Activated CD8-positive, alpha-beta memory T cell treated with anti-CD3 and anti-CD28 coated beads for 24 hours (primary cell): ENCODE results near the gene FAM124A.

Experiments used
- DNase-seq: peaks from one replicate; pipeline ENCODE4 v3.0.0-alpha.2; 2020

The FAM124A gene

DNA sequence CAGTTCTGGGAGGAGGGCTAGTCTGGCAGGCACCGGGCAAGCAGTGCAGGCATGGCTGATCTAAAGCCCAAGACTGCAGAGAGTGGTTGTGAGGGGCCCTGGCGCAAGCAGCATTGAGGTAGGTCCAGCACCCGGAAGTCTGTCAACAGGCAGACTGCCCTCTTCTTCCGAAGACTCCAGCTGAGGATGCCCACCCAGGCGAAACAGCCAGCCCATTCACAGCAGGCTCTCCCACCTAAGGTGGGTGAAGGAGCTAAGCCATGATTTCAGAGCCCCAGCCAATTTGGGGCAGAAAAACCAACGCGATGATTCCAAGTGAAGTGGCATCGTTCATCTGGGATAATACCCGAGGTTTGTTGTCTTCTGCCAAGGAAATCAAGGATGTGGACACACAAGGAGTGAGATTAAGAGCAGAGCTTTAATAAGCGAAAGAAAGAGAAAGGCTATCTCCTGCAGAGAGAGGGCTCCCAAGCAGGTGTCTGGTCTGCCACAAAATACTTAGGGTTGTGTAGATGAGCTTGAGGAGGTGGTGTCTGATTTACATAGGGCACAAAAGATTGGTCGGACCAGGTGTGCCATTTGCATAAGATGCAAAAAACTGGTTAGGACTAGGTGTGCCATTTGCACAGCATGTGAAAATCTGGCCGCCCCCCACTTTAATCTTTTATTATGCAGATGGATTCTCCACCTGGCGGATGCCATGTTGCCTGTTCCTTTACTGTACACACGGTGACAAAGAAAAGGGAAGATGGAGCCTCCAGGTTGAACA lies 22.6 kb downstream of the FAM124A start:
- DNase-seq: no peak

DNA sequence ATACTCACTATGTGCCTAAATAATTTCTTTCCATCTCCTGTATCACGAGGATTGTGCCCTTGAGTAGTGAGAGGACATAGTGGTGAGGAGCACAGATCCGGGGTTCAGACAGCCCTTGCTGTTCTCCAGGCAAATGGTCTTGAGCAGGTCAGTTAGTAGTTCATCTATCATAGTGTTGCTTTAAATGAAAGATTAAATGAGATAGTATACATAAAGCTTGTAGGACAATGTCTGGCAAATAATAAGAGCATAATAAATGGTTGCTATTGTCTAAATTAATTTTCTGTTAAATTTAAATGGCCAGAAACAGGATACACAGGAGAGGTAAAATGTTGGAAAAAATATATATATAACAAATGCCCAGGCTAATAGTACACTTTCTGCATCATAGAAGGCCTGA lies 23.4 kb downstream of the FAM124A start:
- no peak for DNase-seq

- DNase-seq: no peak
These were observed 23.8 kb downstream of the FAM124A start for GRCh38 chr13:51246025-51246417.

DNA sequence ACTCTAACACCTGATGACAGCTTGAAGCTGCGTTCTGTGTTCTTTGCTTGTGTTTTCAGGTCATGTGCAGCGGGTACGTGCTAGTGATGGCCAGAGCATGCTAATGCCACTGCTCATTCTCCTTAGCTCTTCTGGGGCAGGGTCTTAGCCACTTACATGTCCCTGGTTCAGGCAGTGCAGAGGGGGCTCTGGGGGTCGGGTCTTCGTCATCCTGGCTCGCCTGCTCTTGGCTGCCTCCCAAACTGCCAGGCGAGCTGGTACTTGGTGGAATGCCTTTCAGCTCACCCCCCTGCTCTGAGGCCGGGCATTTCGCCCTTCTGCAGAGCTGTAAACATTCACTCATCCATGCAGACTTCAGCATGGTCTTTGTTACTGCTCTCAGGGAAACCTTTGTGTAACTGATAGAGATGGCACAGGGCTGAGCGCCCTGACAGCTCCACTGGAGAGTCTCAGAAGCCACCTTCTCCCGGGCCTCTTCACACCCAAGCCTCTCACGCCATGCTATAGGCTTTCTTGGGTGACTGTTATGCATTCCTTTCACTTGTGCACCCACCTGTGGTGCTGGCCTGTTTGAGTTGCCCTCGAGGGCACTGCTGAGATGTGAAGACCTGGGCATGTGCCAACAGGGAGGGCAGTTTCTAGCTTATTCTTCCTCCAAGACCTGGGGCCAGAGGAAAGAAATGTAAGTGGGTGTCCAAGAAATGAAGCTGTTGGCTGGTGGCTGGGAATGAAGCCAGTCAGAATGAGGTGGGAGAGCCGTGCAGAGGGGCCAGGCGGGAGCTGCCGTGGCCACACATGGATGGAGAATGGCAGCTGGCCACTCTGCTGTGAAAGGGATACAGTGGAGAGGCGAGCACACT lies 24.4 kb downstream of the FAM124A start:
- DNase-seq: no peak

GRCh38 chr13:51249255-51249654 lies 27.1 kb downstream of the FAM124A start:
- DNase-seq: no peak

DNA sequence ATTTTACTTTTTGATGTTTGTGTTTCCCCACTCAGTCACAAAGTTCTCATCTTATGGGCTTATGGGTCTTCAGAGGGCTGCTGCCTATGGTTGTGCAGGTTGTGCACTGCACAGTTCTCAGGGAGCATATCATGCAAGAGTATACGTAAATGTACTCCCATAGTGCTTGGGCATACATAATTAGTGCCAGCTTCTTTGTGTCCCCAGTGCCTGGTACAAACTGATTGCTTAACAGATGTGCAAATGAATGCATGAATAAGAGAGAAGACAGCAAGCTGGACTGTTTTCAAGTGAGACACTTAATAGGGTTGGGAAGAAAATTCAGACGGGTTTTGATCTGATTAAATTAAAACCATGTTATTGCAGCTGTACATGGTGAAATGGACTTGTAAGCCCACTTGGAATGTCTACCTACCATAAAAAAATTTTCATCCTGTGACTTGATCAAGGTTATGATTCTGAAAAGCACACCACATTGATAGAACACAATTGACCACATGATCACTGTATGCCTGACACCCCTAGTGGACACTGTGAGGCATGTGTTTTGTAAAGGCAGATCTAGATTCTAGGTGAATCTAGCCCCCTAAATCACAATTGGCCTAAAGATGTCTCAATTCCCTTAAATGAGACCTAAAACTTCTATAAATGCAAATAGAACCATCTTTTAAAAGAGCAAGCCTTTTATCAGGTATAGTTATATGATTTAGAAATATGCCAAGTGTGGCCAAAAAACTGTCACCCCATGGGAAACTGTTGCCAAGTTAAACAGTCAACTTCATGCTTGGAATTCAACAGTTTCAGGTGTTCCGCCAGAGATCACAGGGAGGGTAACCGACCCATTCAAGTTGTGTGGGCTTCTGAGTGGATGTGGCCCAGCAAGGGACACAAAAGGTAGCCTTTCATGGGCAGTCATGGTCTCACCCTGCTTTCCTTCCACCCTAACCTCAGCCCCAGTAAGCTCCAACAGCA lies 27.9 kb downstream of the FAM124A start:
- no peak for DNase-seq

DNA sequence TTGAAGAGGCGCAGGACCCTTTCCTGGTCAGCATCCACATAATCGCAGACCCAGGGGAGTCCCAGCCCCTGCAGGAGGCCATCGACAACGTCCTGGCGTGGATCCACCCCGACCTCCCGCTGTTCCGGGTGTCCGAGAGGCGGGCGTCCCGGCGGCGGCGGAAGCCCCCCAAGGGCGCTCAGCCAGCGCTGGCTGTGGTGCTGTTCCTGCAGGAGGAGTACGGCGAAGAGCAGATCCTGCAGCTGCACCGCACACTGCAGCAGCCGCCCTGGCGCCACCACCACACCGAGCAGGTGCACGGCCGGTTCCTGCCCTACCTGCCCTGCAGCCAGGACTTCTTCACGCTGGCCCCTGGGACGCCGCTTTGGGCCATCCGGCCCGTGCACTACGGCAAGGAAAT lies 29.3 kb downstream of the FAM124A start:
- DNase-seq: no peak

GRCh38 chr13:51252954-51253532 lies 30.8 kb downstream of the FAM124A start:
- no peak for DNase-seq

GRCh38 chr13:51255556-51255955 lies 33.4 kb downstream of the FAM124A start:
- no peak for DNase-seq

DNA sequence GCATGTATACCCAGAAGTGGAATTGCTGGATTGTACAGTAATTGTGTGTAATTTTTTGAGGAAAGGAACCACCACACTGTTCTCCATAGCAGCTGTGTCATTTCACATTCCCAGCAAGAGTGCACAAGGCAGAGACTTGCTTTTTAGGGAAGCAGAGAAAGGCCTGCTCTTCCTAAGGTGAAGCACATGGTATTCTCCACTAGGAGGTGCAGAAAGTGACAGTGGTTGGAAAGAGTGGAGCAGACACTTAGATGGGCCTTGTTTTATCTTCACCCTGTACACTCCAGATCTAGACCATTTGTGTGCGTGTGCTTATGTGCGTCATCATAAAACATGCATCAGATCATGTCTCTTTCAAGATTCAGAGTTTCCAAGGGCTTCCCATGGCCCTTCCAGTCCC lies 35.0 kb downstream of the FAM124A start:
- no peak for DNase-seq

GRCh38 chr13:51258612-51259548 lies 36.7 kb downstream of the FAM124A start:
- no peak for DNase-seq

DNA sequence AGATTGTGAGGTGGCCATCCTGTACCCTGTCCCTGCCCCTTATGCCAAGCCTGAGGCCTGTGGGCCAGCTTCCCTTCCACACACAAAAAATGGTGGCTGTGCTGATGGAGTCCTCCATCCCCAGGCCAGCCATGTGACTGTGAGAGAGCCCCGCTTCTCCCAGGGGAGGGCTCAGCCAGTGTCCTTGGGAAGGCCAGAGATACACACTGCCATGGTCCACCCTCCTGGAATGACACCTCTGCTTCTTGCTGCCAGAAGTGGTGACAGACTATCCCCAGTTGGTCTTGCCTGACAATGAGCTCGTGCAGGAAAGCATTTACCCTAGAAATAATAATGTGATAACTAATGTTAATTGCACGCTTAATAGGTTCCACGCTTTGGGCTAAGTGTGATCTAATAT lies 38.0 kb downstream of the FAM124A start:
- no peak for DNase-seq

- no peak for DNase-seq
These were observed 39.5 kb downstream of the FAM124A start for GRCh38 chr13:51261610-51262249.

DNA sequence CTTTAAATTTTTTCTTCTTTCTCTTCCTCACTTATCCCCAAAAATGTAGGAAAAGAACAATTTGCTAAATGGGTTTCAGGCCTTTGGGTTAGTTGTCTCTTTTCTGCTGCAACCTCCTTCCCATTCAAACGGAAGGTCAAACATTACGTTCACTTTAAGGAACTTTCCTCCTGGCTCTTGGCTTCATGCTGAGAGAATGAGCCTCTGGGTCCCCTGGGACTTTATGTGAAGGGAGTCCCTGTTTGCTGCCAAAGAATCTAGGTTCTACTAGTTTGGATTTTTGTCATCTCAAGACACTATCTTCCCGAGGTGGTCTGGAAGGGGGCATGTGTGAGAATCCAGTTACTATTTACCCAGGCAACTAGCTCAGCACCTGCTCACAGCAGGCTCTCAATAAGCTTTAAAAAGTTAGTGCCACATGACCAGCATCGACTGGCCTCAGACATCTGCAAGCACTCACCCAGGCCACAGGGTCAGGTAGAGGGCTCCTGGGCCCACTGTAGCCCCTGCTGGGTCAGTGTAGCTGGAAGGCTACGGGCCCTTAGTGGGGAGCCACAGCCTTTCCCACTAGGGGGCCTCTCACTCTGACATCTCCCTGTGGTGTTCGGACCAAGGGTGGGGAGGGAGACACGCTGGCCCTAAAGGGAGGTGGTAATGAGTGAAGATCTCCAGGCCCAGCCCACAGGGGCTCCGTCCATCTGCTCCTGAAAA lies 40.5 kb downstream of the FAM124A start:
- DNase-seq: no peak

DNA sequence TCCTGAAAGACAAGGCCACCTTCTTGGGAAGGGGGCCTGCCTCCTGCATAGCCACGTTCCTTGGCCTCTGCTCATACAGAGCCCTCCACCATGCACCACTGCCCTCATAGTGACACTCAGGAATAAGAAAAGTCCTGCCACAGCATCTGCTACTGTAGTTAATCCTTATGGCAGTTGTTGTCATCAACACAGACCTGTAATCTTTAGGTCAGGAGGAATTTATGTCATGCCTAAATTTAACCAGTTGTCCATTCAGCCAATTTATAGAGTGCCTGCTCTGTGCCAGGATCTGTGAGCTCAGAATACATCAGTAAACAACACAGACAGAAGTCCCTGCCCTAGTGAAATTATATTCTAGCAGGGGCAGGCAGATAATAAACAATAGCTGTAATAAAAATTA lies 44.4 kb downstream of the FAM124A start:
- DNase-seq: no peak

- DNase-seq: no peak
These were observed 45.4 kb downstream of the FAM124A start for GRCh38 chr13:51267622-51268021.

GRCh38 chr13:51269039-51269438 lies 46.8 kb downstream of the FAM124A start:
- DNase-seq: no peak

DNA sequence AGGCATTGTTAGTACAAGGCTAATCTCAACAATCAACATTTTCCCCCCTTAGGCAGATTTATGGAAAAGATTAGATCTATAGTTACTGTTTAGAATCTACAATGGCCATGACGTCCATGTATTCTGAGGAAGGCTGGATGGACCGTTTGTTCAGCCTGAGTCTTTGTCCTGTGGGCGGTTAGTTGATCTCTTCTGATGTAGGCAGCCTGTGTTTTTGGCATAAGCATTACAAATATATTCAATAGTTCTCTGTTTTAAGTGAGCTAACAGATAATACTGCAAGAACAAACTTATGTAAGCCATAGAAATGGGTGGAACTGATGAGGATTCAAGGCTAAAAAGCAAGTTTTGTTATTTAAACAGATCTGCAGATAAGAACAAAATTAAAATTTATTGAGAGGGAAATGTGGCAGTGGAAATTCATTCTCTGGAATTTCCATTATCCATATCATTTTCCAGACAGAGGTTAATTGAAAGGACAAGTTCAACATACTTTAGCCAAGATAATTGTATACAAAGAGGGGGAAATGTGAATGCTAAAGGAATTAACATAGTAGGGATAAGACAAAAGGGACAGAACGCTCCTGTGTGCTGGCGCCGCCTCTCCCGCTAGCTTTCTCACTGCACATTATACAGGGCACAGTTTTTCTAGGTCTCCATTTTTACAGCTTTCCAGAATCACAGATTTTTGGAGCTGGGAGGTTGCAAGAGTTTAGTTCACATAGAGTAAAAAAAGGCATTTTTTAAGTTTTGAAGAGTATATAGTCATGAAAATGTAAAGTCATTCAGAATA lies 48.6 kb downstream of the FAM124A start:
- DNase-seq: no peak

GRCh38 chr13:51271528-51272085 lies 49.4 kb downstream of the FAM124A start:
- no peak for DNase-seq
